Measurements from ENCODE around the gene KLK1. TPM values are rescaled to one million over a fixed set of nuclear protein-coding genes. Genes with fewer than 3 reads are reported as not detected.

Gene KLK1
- not detected in 2 replicates for total RNA-seq (2014; rRNA removed; shearing (Covaris generic))

- H3K4me3 ChIP-seq, result no peak within 1 kb of the TSS
- H3K9me3 ChIP-seq (replicated peaks), result no peaks in the 10 kb centered on the region
Observed at GRCh38 chr19:50823389-50824042, at the start of gene KLK1. Gene KLK1 (minus strand): TSS chr19:50823787. CDS start chr19:50823748, 39 bp downstream.

DNA sequence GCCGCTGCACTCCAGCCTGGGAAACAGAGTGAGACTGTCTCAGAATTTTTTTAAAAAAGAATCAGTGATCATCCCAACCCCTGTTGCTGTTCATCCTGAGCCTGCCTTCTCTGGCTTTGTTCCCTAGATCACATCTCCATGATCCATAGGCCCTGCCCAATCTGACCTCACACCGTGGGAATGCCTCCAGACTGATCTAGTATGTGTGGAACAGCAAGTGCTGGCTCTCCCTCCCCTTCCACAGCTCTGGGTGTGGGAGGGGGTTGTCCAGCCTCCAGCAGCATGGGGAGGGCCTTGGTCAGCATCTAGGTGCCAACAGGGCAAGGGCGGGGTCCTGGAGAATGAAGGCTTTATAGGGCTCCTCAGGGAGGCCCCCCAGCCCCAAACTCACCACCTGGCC lies 49.5 kb upstream of the KLK1 start, which contains the start of gene KLK2:
TSS of gene KLK2 (plus strand) at position 384 of the 400 bp plus-strand sequence. CDS start 35 bp downstream, outside the sequence.
- DNase-seq (ENCODE audit: low read depth in 1 of 2, low spot score in 2 of 2), result no peak
- Histone ChIP-seq H3K9me3 (replicated peaks) (no peaks in the 10 kb centered on the region), H3K4me3 (no peak within 1 kb of the TSS), H3K36me3 (no peaks in the 10 kb centered on the region), H3K27me3 (replicated peaks) (peaks cover 23% of the 10 kb centered on the region), H3K4me1 (replicated peaks) (no peaks in the 10 kb centered on the region), H3K27ac (no peak within 1 kb of the TSS)

More at GRCh38 chr19:50823389-50824042, at the start of gene KLK1:
- DNase-seq (ENCODE audit: low read depth in 1 of 2, low spot score in 2 of 2), result no peak
- Histone ChIP-seq H3K36me3 (no peaks in the 10 kb centered on the region), H3K27ac (no peak within 1 kb of the TSS), H3K27me3 (replicated peaks) (peaks cover 28% of the 10 kb centered on the region), H3K4me1 (replicated peaks) (no peaks in the 10 kb centered on the region)

DNA sequence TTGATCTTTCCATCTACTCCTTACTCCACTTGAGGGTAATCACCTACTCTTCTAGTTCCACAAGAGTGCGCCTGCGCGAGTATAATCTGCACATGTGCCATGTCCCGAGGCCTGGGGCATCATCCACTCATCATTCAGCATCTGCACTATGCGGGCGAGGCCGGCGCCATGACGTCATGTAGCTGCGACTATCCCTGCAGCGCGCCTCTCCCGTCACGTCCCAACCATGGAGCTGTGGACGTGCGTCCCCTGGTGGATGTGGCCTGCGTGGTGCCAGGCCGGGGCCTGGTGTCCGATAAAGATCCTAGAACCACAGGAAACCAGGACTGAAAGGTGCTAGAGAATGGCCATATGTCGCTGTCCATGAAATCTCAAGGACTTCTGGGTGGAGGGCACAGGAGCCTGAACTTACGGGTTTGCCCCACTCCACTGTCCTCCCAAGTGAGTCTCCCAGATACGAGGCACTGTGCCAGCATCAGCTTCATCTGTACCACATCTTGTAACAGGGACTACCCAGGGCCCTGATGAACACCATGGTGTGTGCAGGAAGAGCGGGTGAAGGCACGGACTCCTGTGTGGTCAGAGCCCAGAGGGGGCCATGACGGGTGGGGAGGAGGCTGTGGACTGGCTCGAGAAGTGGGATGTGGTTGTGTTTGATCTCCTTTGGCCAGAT lies 47.0 kb upstream of the KLK1 start:
- DNase-seq (ENCODE audit: low read depth in 1 of 2, low spot score in 2 of 2), result no peak
- no peak overlapping the region for H3K4me3 ChIP-seq
- H3K27me3 ChIP-seq (replicated peaks), result peaks cover 18% of the 10 kb centered on the region

DNA sequence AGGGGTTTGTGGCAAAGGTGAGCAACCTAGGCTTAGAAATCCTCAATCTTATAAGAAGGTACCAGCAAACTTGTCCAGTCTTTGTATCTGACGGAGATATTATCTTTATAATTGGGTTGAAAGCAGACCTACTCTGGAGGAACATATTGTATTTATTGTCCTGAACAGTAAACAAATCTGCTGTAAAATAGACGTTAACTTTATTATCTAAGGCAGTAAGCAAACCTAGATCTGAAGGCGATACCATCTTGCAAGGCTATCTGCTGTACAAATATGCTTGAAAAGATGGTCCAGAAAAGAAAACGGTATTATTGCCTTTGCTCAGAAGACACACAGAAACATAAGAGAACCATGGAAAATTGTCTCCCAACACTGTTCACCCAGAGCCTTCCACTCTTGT lies 45.9 kb upstream of the KLK1 start:
- H3K4me3 ChIP-seq, result no peak overlapping the region
- no peak for DNase-seq (ENCODE audit: low read depth in 1 of 2, low spot score in 2 of 2)
- H3K36me3 ChIP-seq, result no peaks in the 10 kb centered on the region
- H3K27me3 ChIP-seq (replicated peaks), result peaks cover 10% of the 10 kb centered on the region
- H3K9me3 ChIP-seq (replicated peaks), result no peaks in the 10 kb centered on the region
- H3K27ac ChIP-seq, result no peak overlapping the region
- H3K4me1 ChIP-seq (replicated peaks), result no peaks in the 10 kb centered on the region

More for the DNA sequence above, 47.0 kb upstream of the KLK1 start:
- H3K4me1 ChIP-seq (replicated peaks), result no peaks in the 10 kb centered on the region
- no peaks in the 10 kb centered on the region for H3K9me3 ChIP-seq (replicated peaks)
- no peaks in the 10 kb centered on the region for H3K36me3 ChIP-seq
- H3K27ac ChIP-seq, result no peak overlapping the region

- no peaks in the 10 kb centered on the region for H3K36me3 ChIP-seq
- no peaks in the 10 kb centered on the region for H3K9me3 ChIP-seq (replicated peaks)
- H3K4me3 ChIP-seq, result no peak overlapping the region
- DNase-seq (ENCODE audit: low read depth in 1 of 2, low spot score in 2 of 2), result no peak
- H3K27ac ChIP-seq, result no peak overlapping the region
- H3K27me3 ChIP-seq (replicated peaks), result 0 out of 2 replicates have a peak, but pooled peaks cover 4% of the 10 kb centered on the region
- no peaks in the 10 kb centered on the region for H3K4me1 ChIP-seq (replicated peaks)
Observed at GRCh38 chr19:50861496-50862286, 38.1 kb upstream of the KLK1 start.

- DNase-seq (ENCODE audit: low read depth in 1 of 2, low spot score in 2 of 2), result no peak
- no peak overlapping the region for H3K4me3 ChIP-seq
- no peaks in the 10 kb centered on the region for H3K9me3 ChIP-seq (replicated peaks)
- 0 out of 2 replicates have a peak, but pooled peaks cover 2% of the 10 kb centered on the region for H3K27me3 ChIP-seq (replicated peaks)
- no peak overlapping the region for H3K27ac ChIP-seq
- H3K4me1 ChIP-seq (replicated peaks), result no peaks in the 10 kb centered on the region
- H3K36me3 ChIP-seq, result no peaks in the 10 kb centered on the region
Observed at GRCh38 chr19:50861010-50861409, 37.4 kb upstream of the KLK1 start.

DNA sequence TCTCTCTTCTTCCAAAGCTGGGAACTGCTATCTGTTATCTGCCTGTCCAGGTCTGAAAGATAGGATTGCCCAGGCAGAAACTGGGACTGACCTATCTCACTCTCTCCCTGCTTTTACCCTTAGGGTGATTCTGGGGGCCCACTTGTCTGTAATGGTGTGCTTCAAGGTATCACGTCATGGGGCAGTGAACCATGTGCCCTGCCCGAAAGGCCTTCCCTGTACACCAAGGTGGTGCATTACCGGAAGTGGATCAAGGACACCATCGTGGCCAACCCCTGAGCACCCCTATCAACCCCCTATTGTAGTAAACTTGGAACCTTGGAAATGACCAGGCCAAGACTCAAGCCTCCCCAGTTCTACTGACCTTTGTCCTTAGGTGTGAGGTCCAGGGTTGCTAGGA lies 36.3 kb upstream of the KLK1 start:
- H3K27me3 ChIP-seq (replicated peaks), result no peaks in the 10 kb centered on the region
- H3K4me3 ChIP-seq, result no peak overlapping the region
- no peak overlapping the region for H3K27ac ChIP-seq
- DNase-seq (ENCODE audit: low read depth in 1 of 2, low spot score in 2 of 2), result no peak
- H3K9me3 ChIP-seq (replicated peaks), result no peaks in the 10 kb centered on the region
- no peaks in the 10 kb centered on the region for H3K36me3 ChIP-seq
- H3K4me1 ChIP-seq (replicated peaks), result no peaks in the 10 kb centered on the region

- DNase-seq (ENCODE audit: low read depth in 1 of 2, low spot score in 2 of 2), result no peak
- H3K4me3 ChIP-seq, result no peak overlapping the region
- H3K27me3 ChIP-seq (replicated peaks), result no peaks in the 10 kb centered on the region
- no peaks in the 10 kb centered on the region for H3K9me3 ChIP-seq (replicated peaks)
- no peaks in the 10 kb centered on the region for H3K36me3 ChIP-seq
- no peak overlapping the region for H3K27ac ChIP-seq
- no peaks in the 10 kb centered on the region for H3K4me1 ChIP-seq (replicated peaks)
Observed at GRCh38 chr19:50858886-50859285, 35.3 kb upstream of the KLK1 start.

DNA sequence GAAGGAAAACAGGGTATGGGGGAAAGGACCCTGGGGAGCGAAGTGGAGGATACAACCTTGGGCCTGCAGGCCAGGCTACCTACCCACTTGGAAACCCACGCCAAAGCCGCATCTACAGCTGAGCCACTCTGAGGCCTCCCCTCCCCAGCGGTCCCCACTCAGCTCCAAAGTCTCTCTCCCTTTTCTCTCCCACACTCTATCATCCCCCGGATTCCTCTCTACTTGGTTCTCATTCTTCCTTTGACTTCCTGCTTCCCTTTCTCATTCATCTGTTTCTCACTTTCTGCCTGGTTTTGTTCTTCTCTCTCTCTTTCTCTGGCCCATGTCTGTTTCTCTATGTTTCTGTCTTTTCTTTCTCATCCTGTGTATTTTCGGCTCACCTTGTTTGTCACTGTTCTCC lies 33.8 kb upstream of the KLK1 start:
- Histone ChIP-seq H3K4me1 (replicated peaks) (no peaks in the 10 kb centered on the region), H3K4me3 (no peak overlapping the region), H3K36me3 (no peaks in the 10 kb centered on the region), H3K27me3 (replicated peaks) (no peaks in the 10 kb centered on the region), H3K9me3 (replicated peaks) (no peaks in the 10 kb centered on the region), H3K27ac (no peak overlapping the region)
- no peak for DNase-seq (ENCODE audit: low read depth in 1 of 2, low spot score in 2 of 2)

GRCh38 chr19:50854636-50855410 lies 31.2 kb upstream of the KLK1 start, which contains the start of gene KLK3:
Gene KLK3 (plus strand): TSS chr19:50854915. CDS start chr19:50854956, 41 bp downstream.
- H3K36me3 ChIP-seq, result no peaks in the 10 kb centered on the region
- no peaks in the 10 kb centered on the region for H3K9me3 ChIP-seq (replicated peaks)
- H3K27ac ChIP-seq, result no peak within 1 kb of the TSS
- no peak for DNase-seq (ENCODE audit: low read depth in 1 of 2, low spot score in 2 of 2)
- H3K4me3 ChIP-seq, result no peak within 1 kb of the TSS
- no peaks in the 10 kb centered on the region for H3K27me3 ChIP-seq (replicated peaks)
- H3K4me1 ChIP-seq (replicated peaks), result no peaks in the 10 kb centered on the region

DNA sequence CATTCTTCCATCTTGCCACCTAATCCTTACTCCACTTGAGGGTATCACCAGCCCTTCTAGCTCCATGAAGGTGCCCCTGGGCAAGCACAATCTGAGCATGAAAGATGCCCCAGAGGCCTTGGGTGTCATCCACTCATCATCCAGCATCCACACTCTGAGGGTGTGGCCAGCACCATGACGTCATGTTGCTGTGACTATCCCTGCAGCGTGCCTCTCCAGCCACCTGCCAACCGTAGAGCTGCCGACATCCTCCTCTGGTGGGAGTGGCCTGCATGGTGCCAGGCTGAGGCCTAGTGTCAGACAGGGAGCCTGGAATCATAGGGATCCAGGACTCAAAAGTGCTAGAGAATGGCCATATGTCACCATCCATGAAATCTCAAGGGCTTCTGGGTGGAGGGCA lies 28.0 kb upstream of the KLK1 start:
- Histone ChIP-seq H3K36me3 (no peaks in the 10 kb centered on the region), H3K4me1 (replicated peaks) (no peaks in the 10 kb centered on the region), H3K4me3 (no peak overlapping the region), H3K9me3 (replicated peaks) (no peaks in the 10 kb centered on the region), H3K27me3 (replicated peaks) (no peaks in the 10 kb centered on the region), H3K27ac (no peak overlapping the region)
- DNase-seq (ENCODE audit: low read depth in 1 of 2, low spot score in 2 of 2), result no peak

- no peaks in the 10 kb centered on the region for H3K4me1 ChIP-seq (replicated peaks)
- H3K27me3 ChIP-seq (replicated peaks), result no peaks in the 10 kb centered on the region
- no peak for DNase-seq (ENCODE audit: low read depth in 1 of 2, low spot score in 2 of 2)
- H3K36me3 ChIP-seq, result no peaks in the 10 kb centered on the region
- H3K4me3 ChIP-seq, result no peak overlapping the region
- no peak overlapping the region for H3K27ac ChIP-seq
- no peaks in the 10 kb centered on the region for H3K9me3 ChIP-seq (replicated peaks)
Observed at GRCh38 chr19:50850738-50851137, 27.2 kb upstream of the KLK1 start.

DNA sequence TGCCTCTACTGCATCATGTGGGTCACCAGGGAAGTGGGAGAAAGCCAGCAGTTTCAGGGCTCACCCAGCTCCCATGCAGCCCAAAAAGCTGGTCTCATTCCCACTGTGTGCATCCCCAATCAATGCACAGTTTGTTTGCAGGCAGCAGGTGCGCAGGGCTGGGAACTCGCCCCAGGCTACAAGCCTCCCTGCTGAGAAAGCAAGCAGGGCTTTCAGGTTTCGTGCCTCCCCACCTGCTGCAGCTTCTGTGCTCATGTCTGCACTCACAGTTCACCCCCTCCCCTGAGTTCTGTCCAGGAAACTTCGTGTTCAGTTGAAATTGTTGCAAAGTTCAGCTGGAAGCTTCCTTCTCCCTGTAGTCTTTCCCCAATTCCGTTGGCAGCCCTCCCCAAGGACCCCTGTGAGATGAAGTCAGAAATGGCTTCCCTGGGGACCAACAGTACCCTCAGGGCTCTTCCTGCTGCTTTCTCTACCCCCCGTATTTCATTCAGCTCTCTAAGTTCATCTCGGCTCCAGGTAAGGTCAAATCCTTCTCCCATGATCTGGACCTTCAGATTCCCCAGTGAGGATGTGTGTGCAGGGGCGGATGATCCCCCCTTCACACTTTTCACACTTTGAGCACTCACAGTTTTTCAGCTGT lies 20.8 kb upstream of the KLK1 start:
- H3K9me3 ChIP-seq (replicated peaks), result no peaks in the 10 kb centered on the region
- no peak overlapping the region for H3K27ac ChIP-seq
- no peak overlapping the region for H3K4me3 ChIP-seq
- H3K27me3 ChIP-seq (replicated peaks), result no peaks in the 10 kb centered on the region
- no peaks in the 10 kb centered on the region for H3K36me3 ChIP-seq
- DNase-seq (ENCODE audit: low read depth in 1 of 2, low spot score in 2 of 2), result no peak
- no peaks in the 10 kb centered on the region for H3K4me1 ChIP-seq (replicated peaks)

Data from SJSA1 (cell line).